Urothelium cell line (cell line): ENCODE measurements around the gene TAGLN2.
"Not testable (repeated sequence)": the region's sequence is repeated elsewhere in the genome, so short reads cannot be mapped to it uniquely, and the experiment has no call there.

Source experiments
- DNase-seq: peaks from one replicate; pipeline ENCODE4 v3.0.0; 2011; ENCODE audit warnings: low spot score, mixed read lengths
- FAIRE-seq: peaks from 2 replicates; lab custom pipeline; 2011; peaks lifted over from hg19 to GRCh38; lab: Jason Lieb, UNC

The TAGLN2 gene

DNA sequence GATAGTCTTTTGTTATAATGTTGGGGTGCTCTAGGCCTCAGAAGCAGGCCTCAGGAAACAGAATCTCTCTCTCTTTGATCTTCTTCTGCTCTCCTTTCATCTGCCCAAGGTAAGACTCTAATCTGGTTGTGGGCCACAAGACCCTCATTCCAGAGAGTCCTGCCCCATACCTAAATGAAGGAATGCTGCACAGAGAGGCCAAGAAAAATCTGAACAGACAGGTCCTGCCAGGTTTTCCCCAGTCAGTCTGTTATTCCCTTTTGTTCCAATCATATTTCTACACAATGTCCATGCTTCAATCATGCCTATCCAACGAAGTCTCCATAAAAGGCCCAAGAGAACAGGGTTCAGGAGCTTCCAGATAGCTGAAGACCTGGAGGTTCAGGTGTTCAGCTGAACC lies 18.3 kb downstream of the TAGLN2 start:
- DNase-seq (no peak), FAIRE-seq (no peak)

DNA sequence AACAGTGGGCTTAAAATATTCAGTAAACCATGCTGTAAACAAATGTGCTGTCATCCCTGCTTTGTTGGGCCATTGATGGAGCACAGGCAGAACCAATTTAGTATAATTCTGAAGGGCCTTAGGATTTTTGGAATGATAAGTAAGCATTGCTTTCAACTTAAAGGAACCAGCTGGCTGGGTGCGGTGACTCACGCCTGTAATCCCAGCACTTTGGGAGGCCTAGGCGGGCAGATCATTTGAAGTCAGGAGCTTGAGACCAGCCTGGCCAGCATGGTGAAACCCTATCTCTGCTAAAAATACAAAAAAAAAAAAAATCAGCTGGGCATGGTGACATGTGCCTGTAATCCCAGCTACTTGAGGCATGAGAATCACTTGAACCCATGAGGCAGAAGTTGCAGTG lies 21.3 kb downstream of the TAGLN2 start:
- not testable (repeated sequence) for DNase-seq, FAIRE-seq

DNA sequence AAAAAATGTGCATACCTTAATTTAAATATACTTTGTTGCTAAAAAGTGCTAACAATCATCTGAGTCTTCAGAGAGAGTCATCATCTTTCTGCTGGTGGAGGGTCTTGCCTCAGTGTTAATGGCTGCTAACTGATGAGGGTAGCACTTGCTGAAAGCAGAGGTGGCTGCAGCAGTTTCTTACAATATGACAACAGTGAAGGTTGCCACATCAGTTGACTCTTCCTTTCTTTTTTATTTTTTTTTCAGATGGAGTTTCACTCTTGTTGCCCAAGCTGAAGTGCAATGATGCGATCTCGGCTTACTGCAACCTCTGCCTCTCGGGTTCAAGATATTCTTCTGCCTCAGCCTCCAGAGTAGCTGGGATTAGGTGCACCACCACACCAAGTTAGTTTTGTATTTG lies 22.8 kb downstream of the TAGLN2 start:
- no peak for DNase-seq
- no peak for FAIRE-seq

DNA sequence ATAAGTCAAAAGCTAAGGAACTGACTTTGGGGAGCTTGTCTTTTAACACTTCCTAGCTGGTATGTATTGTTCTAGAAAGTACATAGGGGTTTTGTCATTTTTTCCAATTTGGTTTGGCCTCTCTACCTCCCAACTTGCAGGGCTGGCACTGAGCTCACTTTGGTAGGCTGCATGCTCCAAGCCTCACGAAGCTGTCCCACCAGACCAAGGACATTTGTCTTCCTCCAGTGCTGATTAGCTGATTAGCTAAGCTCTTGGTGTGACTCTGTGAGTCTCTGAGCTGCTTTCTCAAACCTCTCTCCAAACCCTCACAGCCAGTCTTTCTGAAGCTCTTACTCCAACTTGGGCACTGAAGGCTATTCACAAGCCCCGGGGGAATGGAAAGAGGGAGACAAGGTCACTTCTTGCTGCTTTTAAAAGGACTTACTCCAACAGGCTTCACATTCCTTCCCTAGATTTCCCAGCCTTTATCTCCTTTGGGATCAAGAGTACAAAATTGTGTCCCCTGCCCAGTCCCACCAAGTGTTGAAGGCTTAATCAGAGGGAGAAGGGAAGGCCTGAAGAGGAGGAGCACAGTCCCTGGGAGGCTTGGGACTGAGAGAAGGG lies 24.4 kb downstream of the TAGLN2 start:
- no peak for FAIRE-seq
- no peak for DNase-seq

DNA sequence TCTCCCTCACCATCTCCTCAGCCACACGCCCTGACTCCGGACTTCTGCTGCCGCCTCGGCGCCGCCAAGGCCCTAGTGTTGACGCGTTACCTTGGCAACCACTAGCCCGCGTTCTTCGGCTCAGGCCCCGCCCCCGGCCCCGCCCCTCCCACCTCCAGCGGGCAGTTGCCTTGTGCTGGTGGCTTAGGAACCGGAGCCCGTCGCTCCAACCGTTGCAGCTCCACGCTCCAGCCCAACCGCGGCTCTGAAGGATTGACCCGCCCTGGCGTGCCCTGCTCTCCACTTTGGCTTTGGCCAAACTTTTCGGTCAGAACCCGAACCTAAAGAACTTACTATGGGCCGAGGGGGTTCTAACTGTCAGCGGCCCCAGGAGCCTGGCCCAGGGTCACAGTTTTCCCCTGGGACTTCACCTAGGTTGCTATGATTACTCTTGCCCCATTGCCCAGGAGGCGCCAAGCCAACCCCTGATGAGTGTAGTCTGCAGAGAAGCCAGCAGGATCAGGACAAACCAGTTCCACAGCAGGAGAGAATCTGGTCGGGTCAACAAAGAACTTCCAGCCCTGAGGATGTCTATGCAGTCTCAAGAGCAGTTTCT lies 25.1 kb downstream of the TAGLN2 start, which contains the start of gene CFAP45:
Gene CFAP45 (minus strand): TSS at position 80 of the 595 bp plus-strand sequence. CDS start 67 bp downstream, at position 13.
- DNase-seq (no peak), FAIRE-seq (no peak)

DNA sequence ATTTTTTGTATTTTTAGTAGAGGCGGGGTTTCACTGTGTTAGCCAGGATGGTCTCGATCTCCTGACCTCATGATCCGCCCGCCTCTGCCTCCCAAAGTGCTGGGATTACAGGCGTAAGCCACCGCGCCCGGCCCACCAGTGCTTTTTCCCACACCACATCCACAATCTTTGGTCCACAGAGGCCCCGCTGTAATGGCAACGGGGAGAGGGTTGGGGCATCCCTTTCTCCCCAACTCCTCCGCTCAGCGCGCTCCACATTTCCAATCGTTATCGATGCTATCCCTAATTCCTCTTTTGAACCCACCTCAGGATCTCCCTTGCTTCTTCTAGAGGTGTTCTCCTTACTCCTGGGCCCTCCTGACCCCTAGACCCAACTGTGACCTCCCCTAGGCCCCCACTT lies 25.7 kb downstream of the TAGLN2 start:
- not testable (repeated sequence) for DNase-seq, FAIRE-seq

DNA sequence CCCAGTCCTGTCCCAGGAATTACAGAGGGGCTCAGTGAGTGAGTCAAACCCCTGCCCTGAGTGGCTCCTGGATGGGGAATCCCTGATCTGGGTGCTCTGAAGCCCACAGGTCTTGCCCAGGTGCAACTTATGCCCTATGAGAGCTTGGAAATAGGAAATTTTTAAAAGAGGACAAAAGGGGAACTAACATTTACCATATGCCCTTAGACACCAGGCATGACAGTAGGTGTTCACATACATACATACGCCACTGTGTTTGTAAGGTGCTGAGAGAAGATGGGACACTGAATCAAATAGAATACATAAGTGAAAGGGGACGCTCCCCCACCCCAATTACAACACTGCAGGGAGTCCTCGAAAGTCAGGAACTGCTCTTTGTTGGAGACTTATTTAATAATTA lies 26.8 kb downstream of the TAGLN2 start:
- DNase-seq (no peak), FAIRE-seq (no peak)

DNA sequence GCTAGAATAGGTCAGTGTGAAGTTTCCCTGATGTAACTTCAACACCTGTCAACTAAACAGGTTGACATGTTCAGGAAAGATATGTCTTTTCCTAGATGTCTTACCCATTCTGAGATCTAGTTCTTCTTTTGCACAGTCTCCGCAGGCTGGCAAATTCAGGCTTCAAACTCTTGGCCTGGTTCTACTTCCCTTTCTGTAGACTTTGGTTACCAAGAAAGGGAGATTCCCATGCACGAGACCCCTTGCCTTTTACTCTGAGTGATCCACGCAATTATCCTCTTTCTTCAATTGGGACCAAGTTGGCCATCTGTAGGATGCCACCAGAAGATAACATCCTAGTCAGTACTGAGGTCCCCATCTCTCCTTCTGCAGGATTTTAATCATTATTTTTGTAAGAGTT lies 27.3 kb downstream of the TAGLN2 start:
- DNase-seq = no peak

DNA sequence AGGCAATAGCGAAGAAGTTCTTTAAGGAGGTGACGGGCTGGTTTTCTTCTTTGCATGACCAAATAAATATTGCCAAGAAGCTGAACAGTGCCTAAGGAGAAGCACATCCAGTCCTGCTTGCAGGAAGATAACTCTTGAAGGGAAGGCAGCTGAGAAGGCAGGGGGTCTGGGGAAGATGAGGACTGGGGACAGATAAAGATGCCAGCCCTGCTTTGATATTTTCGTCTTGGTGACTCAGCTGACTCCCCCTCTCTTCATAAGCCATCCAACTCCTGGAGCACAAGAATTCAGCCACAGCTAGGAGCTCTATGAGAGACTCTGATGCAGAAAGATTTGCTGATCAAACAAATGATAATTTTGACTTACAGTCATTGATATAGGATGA lies 28.8 kb downstream of the TAGLN2 start:
- no peak for DNase-seq
- no peak for FAIRE-seq

More for the DNA sequence above, 27.3 kb downstream of the TAGLN2 start:
- no peak for FAIRE-seq

DNA sequence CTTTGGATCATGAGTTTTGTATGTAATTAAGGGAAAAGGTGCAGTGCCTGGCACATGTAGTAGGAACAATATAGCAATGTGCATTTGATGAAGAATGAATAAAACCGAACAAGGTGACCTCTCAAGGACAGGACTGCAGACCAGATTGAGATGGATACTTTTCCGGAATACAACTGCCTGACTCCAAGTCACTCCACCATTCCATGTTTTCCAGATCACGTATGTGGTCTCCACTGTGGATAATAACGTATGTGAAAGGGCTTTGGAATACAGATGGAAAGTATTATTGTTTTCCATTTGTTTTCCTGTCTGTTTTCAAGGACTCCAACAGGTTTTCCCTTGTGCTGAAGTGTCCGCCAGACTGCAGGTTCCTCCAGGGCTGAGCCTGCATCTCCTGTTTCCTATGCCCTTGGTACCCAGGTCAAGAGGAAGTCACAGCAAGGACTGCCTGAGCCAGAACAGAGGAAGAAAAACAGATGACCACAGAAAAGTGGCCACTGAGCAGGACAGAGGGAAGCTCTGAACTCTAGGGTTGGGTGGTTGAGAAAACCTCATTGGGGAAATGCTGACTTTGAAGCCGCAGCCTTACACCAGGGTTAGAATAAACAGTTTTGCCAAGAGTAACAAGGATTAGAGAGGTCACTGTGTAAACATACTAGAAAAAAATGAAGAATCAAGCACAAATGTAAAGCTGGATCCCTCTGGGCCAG lies 29.3 kb downstream of the TAGLN2 start:
- FAIRE-seq = no peak
- DNase-seq = no peak

DNA sequence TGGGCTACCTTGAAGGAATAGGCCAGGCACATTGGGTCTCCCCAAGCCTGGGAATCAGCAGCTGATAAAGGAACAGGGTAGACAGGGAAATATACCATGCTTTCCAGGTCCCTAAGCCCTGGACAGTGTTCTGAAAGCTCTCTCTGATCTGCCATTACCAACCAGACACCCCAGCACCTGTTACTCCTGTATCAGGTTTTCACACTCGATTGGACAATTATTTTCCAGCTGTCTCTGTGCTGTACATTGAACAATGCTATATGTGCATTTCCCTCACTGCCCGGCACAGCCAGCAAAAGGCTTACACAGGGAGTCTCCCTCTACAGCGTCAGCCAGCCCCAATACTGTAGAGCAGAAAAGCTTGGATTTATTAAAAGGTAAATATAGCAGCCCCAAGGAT lies 30.0 kb downstream of the TAGLN2 start:
- FAIRE-seq (no peak), DNase-seq (no peak)

DNA sequence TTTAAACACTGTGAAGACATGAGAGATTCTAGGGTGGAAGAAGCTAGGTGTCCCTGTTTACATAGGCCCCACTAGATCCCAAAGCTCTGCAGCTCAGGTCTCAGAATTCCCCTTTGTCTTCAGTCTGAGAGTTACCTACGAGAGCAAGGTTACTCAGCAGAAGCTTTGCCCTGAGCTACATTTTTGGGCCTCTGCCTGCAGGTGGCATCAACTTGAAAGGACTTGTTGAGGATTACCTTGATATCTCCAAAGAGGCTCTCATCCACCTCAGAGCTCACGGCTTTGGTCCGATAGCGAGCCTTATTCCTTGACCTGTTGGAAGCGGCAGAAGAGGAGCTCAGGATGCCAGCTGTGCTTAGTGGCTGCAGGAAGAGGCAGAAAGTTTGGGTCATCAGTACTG lies 32.4 kb downstream of the TAGLN2 start:
- DNase-seq = no peak
- no peak for FAIRE-seq

DNA sequence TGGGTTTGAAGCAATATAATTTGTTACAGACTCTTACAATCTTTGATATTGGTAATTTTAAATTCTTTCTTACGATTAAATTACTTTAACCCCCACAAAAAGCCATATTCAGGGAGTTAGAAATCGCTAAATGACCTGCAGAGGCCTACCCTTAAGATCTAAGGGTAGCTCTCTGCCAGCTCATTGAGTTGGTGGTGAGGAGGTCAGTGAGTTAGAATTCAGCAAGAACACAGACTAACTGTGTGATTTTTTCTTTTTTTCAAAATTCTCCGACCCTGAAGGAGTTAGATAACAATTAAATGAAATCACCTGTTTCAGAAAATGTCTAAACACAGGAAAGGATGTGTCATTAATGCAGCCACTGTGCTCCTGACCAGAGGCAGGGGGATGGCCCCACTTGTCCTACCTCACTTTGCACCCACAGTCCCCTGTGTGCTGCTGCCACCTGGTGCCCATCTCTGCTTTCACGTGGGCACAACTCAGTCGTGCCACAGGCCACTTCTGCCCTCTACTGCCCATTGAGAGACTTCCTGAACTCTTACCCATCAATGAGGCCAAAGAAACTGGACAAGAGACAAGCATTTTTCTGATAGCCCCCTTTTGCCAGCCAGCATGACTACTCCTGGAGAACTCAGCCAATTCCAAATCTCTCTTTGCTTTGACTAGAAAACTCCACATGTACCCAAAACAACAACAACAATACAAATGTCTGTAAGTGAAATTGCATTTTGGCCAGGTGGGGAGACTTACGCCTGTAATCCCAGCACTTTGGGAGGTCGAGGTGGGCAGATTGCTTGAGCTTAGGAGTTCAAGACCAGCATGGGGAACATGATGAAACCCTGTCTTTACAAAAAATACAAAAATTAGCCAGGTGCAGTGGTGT lies 33.8 kb downstream of the TAGLN2 start:
- FAIRE-seq (peak; percentile 95), DNase-seq (peak; percentile 83)

DNA sequence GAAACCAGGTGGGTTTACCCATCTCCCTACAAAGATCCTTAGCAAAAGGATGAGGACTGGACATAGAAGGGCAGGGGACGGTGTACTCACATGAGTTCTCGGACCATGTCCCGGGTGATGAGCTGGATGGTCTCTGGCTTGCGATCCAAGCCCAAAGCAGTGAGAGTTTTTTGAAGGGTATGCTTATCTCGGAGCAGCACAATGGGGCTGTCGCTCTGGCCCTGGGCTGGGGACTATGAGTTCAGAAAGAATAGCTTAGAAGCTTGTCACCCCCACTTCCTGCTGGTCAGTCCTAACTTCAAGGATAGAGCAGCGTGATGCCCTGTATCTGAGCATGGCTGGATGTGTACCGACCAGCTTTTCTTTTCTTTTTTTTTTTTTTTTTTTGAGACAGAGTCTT lies 34.9 kb downstream of the TAGLN2 start:
- no peak for FAIRE-seq

DNA sequence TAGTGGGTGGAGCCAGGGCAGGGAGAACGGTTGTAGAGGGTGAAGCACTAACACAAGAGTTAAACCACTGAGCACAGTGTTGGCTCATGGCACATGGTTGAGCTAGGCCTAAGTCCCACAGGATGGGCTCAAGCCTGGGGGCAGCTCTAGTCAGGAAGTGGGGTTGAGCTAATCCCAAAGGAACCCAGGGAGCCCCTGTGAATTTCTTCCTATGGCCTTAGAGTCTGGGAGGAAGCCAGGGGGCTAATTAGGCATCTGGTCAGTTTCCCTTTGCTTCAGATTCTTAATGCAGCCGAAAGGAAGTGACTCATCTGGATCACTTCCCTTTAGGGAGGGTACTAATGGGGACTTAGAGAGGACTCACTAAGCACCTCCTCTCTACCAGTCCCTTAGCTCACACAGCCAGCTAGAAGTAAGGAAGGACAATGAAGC lies 35.5 kb downstream of the TAGLN2 start:
- peak; percentile 77 for DNase-seq
- FAIRE-seq = no peak

More for the DNA sequence above, 34.9 kb downstream of the TAGLN2 start:
- DNase-seq = no peak

DNA sequence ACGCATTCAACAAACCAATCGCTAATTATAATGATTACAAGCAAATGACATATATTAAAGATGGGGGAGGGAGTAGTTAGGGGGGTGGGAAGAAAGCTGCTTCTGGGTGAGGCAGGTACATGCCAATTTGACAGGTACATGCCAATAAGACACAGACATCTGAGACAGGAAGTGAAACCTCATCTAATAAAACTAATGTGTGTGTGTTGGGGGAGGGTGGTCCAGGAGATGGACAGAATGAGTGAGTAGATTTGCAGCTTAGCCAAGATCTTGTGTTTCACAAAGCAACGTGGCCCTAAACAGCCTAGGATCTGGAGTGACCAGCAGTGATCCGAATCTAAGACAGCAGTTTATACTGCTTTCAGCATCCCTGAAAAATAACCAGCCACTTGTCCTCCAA lies 36.1 kb downstream of the TAGLN2 start:
- DNase-seq (no peak), FAIRE-seq (no peak)

DNA sequence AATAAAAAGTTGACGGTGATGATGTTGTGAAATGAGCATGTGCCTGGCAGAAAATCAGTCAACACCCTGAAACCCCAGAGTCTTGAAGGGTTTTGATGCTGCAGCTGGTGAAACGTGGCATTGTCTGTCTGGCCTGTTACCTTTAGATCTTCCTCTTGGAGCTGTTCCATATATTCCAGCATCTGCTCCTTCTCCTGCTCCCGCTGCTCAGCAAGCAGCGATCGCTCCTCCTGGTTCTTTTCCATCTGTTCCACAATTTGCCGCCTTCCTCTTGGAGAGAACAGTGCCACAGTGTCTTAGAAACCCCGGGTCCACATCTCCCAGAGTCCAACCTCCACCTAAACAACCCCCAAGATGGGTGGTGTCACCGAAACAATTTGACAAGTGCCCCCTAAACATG lies 41.0 kb downstream of the TAGLN2 start:
- no peak for DNase-seq
- no peak for FAIRE-seq

DNA sequence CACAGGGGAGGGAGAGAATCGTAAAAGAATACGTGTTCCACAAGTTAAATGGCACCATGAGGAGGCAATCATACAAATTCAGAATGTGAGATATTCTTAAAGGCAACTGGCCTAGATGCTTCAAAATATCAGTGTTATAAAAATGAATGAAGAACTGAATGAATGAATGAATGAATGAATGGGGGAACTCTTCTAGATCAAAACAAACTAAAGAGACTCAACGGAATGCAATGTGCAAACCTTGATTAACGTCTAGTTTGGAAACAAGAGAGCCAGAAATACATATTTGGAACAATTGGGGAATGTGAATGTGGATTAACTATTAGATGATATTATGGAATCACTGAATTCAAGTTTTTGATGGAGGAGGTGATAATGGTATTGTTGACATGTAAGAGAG lies 42.2 kb downstream of the TAGLN2 start:
- no peak for DNase-seq
- FAIRE-seq = no peak

DNA sequence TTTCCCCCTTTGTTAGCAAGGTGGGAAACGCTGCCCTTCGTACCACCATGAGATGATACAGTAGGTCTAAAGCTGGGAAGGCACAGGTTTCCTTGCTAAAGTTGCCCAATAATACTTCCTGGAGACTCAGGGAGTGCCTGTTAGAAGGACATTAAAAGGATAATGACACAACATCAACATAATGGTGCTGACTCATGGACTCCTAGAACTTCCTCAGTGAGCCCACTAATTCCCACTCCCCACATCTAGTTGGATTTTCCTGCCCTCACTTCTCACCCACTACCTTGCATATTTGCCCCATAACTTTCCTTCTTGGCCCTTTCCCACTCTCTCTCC lies 42.8 kb downstream of the TAGLN2 start:
- DNase-seq = no peak
- no peak for FAIRE-seq

DNA sequence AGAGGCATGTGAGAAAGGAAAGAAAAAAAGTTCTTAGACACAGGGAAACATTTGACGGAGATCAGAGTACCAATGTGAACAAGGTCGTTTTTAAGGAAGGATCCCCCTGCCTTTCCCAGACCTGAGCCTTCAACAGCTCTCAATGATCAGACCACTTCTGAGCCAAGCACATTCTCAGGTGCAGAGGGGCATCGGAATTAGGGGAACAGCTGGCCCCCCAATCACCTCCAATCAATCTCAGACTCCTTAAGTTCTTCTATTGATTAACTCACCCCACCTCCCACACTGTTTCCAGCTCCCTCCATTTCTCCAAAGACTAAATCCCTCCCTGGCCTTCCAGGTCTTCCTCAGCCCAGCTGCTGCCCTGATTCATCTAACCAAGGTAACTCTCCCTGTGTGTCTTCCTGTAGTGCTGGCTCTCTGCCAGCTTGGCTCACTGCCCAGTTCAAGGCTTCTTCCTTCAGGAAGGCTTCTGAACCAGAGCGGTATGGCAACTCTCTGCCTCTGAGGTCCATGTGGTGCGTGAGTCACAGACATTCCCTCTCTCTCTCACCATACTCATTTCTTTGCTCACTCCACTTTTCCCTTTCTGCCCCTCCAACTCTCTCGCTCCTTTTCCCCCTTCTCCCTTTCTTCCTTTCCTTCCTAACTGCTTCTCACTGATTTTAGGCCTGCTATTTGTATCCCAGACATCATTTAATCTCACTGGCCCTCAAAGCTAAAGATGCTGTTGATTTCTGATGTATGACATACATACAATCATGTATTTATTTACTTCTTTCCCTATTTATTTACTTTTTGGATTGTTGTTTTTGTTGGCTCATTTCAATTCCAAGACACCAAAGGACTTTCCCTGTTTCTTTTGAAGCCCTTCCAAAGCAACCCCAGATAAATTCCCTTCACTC lies 43.4 kb downstream of the TAGLN2 start:
- no peak for FAIRE-seq
- DNase-seq = peak; percentile 91
